Caki2 (cell line): ENCODE data around the gene PPME1. TPM values are rescaled to one million over a fixed set of nuclear protein-coding genes. Genes with fewer than 3 reads are reported as not detected.
"Not testable (repeated sequence)": the region's sequence is repeated elsewhere in the genome, so short reads cannot be mapped to it uniquely, and the experiment has no call there.

Source experiments
- DNase-seq: peaks from one replicate; pipeline ENCODE4 v3.0.0-alpha.2; 2015; ENCODE audit warnings: low read depth
- in situ Hi-C: cut with HindIII; loops from 2 replicates; pipeline ENCODE4 v1.10.0; 2016; ENCODE audit warnings: low sequenced_read_pairs, low pct_unique_long_range_greater_than_20kb, mixed read lengths
- total RNA-seq: library from RNA; depleted of rRNA; stranded (reverse); fragments of >200 nt; shearing (Covaris generic); gene quantifications from 2 replicates; pipeline ENCODE4 v1.2.3, GENCODE V29; 2014; ENCODE audit warnings: low replicate concordance; rRNA removed

Gene PPME1, protein sequence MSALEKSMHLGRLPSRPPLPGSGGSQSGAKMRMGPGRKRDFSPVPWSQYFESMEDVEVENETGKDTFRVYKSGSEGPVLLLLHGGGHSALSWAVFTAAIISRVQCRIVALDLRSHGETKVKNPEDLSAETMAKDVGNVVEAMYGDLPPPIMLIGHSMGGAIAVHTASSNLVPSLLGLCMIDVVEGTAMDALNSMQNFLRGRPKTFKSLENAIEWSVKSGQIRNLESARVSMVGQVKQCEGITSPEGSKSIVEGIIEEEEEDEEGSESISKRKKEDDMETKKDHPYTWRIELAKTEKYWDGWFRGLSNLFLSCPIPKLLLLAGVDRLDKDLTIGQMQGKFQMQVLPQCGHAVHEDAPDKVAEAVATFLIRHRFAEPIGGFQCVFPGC
- total RNA-seq = 92.8 and 103 TPM in 2 replicates

DNA sequence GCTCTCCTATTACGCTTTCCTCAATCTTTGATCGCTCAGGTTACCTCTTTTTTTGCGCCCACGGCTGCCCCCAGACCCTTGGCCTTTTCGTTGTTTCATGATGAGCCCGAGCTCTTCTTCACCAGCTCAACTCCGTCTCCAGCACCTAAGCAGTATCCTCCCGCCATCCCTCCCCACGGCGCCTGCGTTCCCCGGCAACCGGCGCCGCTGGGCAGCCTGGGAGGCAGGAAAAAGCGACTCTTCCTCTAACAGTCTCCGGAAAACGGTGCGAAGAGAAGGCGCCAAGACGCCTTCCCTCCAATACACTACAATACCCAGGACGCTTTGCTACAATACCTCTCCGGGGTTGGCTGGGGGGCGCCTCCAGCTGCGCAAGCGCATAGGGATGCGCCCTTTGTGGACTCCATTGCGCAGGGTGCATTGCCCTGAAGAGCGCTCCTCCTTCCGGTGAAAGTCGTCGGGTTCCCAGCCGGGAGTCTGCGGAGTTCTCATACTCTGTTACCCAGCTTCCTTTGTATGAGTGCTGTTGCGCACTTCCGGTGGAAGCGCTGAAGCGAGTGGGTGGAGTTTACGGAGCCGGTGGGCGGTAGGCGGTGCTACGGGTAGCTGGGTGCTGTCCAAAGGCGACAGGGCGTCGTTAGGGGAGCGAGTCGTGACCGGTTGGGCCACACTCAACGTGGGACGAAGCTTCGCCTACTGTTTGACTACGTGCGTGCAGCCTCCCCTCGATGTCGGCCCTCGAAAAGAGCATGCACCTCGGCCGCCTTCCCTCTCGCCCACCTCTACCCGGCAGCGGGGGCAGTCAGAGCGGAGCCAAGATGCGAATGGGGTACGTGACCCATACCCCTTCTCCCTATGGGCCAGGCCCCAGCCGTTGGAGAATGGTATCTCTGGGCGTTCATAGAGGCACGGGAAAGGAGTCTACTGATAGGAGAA is at the start of gene PPME1, which contains the start of gene C2CD3:
PPME1 (plus strand) TSS at position 596 of the 936 bp plus-strand sequence; CDS start at position 729, 133 bp downstream.
C2CD3 (minus strand) TSS at position 309 of the 936 bp plus-strand sequence; CDS start at position 99, 210 bp downstream.
- peak; percentile 99 for DNase-seq
- in situ Hi-C loops = no loop called here

DNA sequence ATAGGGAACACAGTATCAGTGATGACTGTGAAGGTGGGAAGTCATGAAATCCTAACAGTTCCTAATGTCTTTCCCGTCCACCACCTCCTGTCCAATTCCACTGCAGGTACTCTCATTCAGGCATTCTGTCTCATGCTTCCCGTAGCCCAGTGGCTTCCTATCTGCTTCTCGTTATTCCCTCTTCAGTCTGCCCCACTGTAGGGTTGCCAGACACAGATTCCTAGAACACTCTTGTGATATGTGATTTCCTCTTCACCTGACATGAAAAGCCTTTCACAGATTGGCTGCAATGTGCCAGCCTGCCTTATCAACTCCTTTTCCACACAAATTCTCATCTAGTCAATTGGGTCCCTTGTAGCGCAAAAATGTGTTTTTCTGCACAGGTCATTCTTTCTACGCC is 49.3 kb upstream of the PPME1 start:
- DNase-seq = no peak

DNA sequence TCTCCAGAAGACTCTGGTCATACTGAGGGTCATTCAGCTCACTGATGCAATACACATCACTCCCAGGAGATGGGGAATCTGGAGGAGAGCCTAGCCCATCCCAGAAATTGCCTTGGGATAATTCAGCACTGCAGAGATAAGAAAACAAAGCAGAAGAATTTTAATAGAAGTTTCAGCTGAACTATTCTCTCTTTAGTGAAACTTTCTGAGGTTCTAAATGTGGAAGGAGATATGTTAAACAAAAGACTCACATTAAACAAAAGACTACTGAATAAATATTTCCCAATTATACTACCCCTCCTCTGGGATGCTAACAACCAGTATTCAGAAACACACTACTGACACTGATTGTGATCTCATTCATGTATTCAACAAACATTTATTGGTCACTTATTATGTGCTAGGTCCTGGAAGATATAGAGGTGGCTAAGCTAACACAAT is 48.1 kb upstream of the PPME1 start:
- in situ Hi-C loops = no loop called here

More for the DNA sequence above, 49.3 kb upstream of the PPME1 start:
- in situ Hi-C loops = no loop called here

DNA sequence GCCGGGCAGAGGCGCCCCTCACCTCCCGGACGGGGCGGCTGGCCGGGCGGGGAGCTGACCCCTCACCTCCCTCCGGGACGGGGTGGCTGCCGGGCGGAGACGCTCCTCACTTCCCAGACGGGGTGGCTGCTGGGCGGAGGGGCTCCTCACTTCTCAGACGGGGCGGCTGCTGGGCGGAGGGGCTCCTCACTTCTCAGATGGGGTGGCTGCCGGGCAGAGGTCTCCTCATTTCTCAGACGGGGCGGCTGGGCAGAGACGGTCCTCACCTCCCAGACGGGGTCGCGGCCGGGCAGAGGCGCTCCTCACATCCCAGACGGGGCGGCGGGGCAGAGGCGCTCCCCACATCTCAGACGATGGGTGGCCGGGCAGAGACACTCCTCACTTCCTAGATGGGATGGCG is 42.0 kb upstream of the PPME1 start:
- in situ Hi-C loops, DNase-seq: not testable (repeated sequence)

More for the DNA sequence above, 48.1 kb upstream of the PPME1 start:
- DNase-seq = peak; percentile 63

DNA sequence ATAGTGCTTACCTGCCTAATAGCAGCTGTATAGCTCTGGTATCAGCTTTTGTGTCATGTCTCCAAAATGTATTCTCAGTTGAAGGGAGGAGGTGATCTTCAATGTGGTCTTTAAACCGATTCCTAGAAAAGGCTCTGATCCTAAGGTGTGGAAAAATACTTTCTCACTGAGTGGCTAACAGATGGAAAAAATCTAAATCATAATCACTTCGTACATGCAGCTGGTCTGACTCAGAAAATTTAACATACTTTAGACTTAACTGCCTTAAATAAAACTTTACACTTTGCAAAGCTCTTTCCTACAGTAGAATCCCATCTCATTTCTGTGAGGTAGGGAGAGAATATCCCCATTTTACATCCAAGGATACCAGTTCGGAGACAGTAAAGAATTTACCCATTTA is 38.3 kb upstream of the PPME1 start:
- DNase-seq = no peak
- in situ Hi-C loops = no loop called here

DNA sequence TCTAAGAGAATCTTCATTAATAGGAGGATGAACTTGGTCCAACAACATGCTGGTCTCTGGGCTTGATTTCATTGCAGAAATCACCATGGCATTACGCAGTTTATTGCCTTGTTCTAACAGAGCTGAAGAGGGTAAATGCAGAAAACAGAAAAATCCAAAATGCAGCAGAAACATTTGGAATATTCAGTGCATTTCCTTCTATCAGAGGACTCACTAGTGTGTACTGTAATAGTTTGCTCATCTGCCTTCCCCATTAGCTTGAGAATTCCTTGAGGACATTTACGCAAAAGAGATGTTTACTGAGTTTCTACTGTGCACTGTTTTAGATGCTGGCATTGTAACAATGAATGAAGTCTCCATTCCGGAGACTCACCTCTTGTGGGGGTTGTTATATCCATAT is 37.7 kb upstream of the PPME1 start:
- in situ Hi-C loops = no loop called here
- no peak for DNase-seq

DNA sequence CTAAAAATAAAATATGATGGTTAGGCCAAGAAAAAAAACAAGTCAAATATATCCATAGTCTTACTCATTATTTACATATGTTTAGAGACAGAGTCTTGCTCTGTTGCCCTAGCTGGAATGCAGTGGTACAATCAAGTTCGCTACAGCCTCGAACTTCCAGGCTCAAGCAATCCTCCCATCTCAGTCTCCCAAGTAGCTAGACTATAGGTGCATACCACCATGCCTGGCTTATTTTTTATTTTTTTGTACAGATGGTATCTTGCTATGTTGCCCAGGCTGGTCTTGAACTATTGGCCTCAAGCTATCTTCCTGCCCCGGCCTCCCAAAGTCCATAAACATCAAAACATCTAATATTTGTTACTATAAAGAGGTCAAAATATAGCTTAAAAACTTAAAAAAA is 36.4 kb upstream of the PPME1 start:
- in situ Hi-C loops = no loop called here

DNA sequence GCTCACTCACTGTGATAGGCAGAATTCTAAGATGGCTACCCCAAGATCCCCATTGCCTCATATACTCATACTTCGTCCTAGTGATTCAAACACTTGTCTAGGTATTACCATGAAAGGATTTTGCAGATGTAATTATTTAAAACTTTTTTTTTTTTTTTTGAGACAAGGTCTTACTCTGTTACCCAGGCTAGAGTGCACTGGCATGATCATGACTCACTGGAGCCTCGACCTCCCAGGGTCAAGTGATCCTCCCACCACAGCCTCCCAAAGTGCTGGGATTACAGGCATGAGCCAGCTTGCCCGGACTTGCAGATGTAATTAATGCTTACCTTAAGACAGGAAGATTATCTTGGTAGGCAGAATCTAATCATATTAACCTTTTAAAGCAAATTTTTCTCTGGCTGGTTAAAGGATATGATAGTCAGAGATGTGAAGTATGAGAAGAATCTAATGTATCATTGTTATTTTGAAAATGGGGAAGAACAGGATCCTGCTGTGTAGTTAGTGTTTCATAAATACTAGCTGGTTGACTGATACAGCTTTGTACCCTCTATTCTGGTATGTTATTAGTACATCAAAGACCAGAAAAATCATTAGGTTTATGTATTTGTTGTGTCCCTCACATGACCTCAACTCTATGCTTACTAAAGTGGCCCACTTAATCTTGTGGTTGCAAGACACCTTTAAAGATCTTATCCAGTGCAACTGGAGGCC is 35.8 kb upstream of the PPME1 start:
- DNase-seq = peak; percentile 94
- in situ Hi-C loops = no loop called here

More for the DNA sequence above, 36.4 kb upstream of the PPME1 start:
- no peak for DNase-seq

DNA sequence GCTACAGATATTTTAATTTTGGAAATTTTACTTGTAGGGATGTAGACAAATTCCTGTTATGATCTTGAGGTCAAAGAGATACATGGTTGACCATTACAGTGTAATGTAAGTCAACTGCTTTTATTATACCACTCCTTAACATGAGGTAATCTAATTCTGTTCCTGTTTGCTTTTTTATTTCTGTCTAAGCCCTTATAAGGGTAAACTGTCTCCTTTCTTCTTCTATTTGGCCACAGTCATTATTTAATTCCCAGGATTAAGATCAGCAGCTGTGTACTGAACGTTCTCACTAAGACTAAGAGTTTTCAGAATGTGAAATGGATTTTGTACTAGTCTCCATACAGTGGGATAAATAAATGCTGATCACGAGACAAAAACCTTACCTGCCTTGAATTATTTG is 33.1 kb upstream of the PPME1 start:
- in situ Hi-C loops = no loop called here
- no peak for DNase-seq

DNA sequence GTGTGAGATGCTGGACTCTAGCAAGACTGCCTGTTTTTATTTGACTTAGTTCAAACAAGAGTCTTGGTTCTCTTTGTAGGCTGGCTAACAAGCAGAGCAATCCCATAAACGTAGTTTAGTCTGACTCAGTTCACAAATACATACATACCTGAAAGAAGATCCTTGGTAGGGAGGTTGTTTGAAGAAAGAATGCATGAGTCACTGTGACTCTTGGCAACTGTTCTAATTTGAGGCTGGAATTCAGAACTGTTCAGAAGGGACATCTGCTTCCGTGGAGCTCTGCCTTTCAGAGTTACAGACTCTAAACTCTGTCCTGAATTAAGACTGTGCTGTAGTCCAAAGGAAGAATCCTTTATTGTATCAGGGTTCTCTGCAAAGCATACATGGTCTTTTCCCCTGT is 32.5 kb upstream of the PPME1 start:
- in situ Hi-C loops = no loop called here
- DNase-seq = peak; percentile 90

DNA sequence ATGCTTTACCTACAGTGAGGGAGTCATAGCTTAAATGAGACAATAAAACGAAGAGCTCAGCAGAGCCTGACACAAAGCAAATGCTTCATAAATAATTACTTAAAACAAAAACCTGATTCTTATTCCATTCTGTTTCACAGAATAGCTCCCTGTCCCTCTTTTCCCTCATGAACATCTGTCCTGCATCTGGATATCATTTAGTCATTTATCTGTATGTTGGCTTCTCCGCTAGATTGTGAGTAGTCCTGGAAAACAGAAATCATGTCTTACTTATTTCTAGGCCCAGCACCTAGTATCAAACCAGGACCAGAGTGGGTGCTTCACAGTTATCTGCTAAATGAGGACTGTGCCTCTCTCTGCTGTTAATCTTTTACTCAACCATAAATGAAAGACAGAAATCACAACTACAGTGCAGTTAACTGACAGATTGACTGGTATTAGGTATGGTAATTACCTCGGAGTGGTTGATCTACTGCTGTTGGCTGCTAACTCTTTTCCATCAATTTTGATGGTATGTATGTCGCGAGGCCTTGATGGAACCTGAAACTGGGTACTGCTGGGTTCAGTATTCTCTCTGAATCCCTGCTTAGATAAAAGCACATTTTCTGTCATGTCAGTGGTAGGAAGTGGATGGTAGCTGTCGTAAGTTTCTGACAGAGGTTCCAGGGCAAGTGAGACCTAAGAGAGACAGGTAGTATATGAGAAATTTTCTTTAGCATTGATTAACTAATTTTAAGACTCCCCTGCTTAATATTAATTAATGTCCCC is 31.8 kb upstream of the PPME1 start:
- peak; percentile 45 for DNase-seq
- in situ Hi-C loops = no loop called here

DNA sequence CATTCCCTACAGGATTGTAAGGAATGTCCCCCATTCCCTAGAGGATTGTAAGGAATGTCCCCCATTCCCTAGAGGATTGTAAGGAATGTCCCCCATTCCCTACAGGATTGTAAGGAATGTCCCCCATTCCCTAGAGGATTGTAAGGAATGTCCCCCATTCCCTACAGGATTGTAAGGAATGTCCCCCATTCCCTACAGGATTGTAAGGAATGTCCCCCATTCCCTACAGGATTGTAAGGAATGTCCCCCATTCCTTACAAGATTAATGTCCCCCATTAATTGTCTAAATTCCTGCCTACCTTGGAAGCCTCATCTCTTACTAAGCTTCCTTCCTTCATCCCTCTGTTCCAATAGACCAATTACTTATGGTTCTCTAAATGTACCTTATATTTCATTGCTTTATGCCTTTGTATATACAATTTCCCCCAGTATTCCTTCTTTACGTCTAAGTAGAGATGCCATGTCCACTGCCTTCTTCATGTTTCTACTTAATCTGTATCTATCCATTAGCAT is 31.1 kb upstream of the PPME1 start:
- in situ Hi-C loops, DNase-seq: not testable (repeated sequence)

DNA sequence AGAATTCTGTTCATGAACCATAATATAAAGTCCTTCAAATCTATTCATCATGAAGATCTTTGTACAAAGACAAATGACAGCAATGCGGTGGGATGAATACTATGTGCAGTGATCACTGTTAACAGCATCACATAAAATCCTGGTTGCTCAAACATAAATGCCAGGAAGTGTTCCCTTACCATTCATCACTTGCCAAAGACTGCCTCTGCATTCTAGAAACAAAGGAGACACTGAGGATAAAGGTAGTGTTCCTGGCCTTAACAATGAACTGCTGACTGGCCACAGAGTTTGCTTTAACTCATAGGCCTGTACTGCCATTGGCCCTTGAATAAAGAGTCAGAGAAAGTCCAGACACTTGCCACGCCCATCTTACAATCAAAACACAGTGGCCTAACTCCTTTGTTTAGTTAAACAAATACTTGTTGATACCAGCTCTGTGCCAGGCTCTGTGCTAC is 29.8 kb upstream of the PPME1 start:
- in situ Hi-C loops = no loop called here
- DNase-seq = peak; percentile 86

DNA sequence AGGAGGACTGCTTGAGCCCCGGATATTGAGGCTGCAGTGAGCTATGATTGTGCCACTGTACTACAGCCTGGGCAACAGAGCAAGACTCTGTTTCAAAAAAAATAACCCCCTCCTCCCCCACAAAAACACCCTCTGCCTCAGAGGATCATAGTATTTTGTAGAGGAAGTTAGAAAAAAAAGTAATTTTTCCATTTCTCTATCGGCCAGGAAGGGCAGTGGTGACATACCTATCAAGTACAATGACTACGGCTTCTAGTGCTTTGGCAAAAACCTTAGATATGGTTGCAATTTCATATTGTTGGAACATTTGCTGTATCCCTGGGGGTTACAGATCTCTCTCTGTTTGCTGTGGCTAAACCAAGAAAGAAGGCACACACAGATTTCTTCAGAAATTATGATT is 29.2 kb upstream of the PPME1 start:
- no peak for DNase-seq
- in situ Hi-C loops = no loop called here

DNA sequence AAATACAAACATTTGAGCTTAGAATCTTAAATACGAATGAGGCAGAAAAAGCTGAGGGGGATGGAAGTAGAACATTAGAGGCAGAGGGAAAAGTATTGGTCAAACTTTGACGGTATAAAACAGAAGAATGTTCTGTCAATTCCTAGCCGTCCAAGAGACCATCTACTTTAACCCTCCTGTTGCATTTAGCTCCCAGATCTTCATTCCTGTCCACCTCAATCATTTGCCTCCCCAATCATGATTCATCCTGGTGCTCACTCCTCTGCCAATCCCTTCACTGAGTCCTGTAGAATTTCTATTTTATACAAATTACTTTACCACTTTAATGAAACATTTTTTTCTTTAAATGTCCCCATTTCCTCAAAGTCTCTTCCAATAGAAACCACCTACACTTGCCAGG is 28.5 kb upstream of the PPME1 start:
- in situ Hi-C loops = no loop called here
- no peak for DNase-seq

DNA sequence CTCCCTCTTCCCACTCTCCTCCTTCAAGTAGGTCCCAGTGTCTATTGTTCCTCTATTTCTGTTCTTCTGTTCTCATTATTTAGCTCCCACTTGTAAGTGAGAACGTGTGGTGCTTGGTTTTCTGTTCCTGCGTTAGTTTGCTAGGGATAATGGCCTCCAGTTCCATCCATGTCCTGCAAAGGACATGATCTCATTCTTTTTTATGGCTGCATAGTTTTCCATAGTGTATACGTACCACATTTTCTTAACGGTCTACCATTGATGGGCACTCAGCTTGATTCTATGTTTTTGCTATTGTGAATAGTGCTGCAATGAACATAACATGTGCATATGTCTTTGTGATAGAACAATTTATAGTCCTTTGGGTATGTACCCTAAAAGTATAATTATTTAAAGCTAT is 26.5 kb upstream of the PPME1 start:
- no peak for DNase-seq
- in situ Hi-C loops = no loop called here

DNA sequence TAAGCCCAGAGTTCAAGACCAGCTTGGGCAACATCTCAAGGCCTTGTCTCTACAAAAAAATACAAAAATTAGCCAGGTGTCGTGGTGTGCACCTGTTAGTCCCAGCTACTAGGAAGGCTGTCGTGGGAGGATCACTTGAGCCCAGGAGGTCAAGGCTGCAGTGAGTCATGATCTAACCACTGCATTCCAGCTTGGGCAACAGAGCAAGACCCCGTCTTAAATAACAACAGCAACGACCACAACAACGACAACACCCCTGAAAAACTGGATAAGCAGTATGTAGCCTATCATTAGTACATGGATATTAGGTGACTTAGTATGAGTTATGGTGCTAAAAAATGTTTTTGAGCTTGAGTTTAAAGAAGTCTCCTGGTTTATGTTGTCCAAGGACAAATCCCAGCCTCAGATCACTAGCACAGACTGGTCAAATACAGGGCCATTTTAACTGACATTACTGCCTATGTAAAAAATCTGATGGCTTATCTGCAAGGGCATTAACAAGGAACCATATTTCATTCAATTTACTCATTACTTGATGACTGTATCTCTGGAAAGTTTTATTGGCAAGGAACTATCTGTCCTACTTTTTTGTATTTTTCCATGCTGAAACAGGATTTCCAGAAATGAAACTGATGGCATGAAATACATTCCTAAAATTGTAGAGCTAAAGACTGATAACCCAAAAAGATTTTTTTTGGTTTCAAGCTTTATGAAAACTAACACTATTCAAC is 23.7 kb upstream of the PPME1 start:
- DNase-seq = peak; percentile 67
- in situ Hi-C loops = no loop called here
